HEK293T (cell line): Measurements from ENCODE around the gene IZUMO2.

ENCODE experiments used
- CTCF ChIA-PET: fragments of 350-600 bp; formaldehyde crosslinking; extraction: SDS; loops from one replicate; lab custom pipeline; 2021; ENCODE audit warnings: antibody characterized with exemption, inconsistent platforms; lab: Yijun Ruan, JAX
- POLR2A ChIA-PET: fragments of 350-600 bp; formaldehyde crosslinking; extraction: SDS; loops from one replicate; lab custom pipeline; 2020; ENCODE audit warnings: antibody characterized with exemption, inconsistent platforms; lab: Yijun Ruan, JAX
- DNase-seq: peaks from one replicate; pipeline ENCODE4 v3.0.0; 2012; ENCODE audit warnings: mixed read lengths; ENCODE audit errors: extremely low spot score
- ARNT ChIP-seq: fragments of 450-650 bp; IDR thresholded peaks from 2 replicates; pipeline ENCODE4 v1.6.1; 2017; ENCODE audit warnings: mild to moderate bottlenecking
- BHLHE40 ChIP-seq: fragments of 450-650 bp; IDR thresholded peaks from 2 replicates; pipeline ENCODE4 v1.6.1; 2016; ENCODE audit warnings: mild to moderate bottlenecking, moderate library complexity, borderline replicate concordance
- CTBP1 ChIP-seq: fragments of 450-650 bp; IDR thresholded peaks from 2 replicates; pipeline ENCODE4 v1.6.1; 2016; ENCODE audit warnings: borderline replicate concordance
- ELF4 ChIP-seq: fragments of 450-650 bp; IDR thresholded peaks from 2 replicates; pipeline ENCODE4 v1.6.1; 2017; ENCODE audit warnings: antibody characterized with exemption
- FOXA1 ChIP-seq: fragments of 450-650 bp; IDR thresholded peaks from 2 replicates; pipeline ENCODE4 v1.6.1; 2016; ENCODE audit warnings: mild to moderate bottlenecking
- FOXK2 ChIP-seq: fragments of 450-650 bp; IDR thresholded peaks from 2 replicates; pipeline ENCODE4 v1.6.1; 2016; ENCODE audit warnings: mild to moderate bottlenecking
- FOXM1 ChIP-seq: fragments of 450-650 bp; IDR thresholded peaks from 2 replicates; pipeline ENCODE4 v1.6.1; 2017; ENCODE audit warnings: mild to moderate bottlenecking, borderline replicate concordance
- HDGF ChIP-seq: fragments of 450-650 bp; IDR thresholded peaks from 2 replicates; pipeline ENCODE4 v1.6.1; 2017; ENCODE audit warnings: antibody characterized with exemption, borderline replicate concordance
- L3MBTL2 ChIP-seq: fragments of 450-650 bp; conservative IDR thresholded peaks from 2 replicates; pipeline ENCODE4 v1.6.1; 2016; ENCODE audit warnings: mild to moderate bottlenecking
- LEF1 ChIP-seq: fragments of 450-650 bp; IDR thresholded peaks from 2 replicates; pipeline ENCODE4 v1.6.1; 2017; ENCODE audit warnings: mild to moderate bottlenecking, borderline replicate concordance
- NFRKB ChIP-seq: fragments of 450-650 bp; IDR thresholded peaks from 2 replicates; pipeline ENCODE4 v1.6.1; 2016; ENCODE audit warnings: mild to moderate bottlenecking, moderate library complexity
- SP1 ChIP-seq: fragments of 450-650 bp; IDR thresholded peaks from 2 replicates; pipeline ENCODE4 v1.6.1; 2017
- SUZ12 ChIP-seq: fragments of 450-650 bp; IDR thresholded peaks from 2 replicates; pipeline ENCODE4 v1.6.1; 2016; ENCODE audit warnings: mild to moderate bottlenecking
- TARDBP ChIP-seq: fragments of 450-650 bp; IDR thresholded peaks from 2 replicates; pipeline ENCODE4 v1.6.1; 2016
- ZNF384 ChIP-seq: fragments of 450-650 bp; IDR thresholded peaks from 2 replicates; pipeline ENCODE4 v1.6.1; 2016
- TF ChIP-seq, protein P1 (sequence below): fragments of 450-650 bp; IDR thresholded peaks from 2 replicates; pipeline ENCODE4 v1.6.1; 2016

The IZUMO2 gene

DNA sequence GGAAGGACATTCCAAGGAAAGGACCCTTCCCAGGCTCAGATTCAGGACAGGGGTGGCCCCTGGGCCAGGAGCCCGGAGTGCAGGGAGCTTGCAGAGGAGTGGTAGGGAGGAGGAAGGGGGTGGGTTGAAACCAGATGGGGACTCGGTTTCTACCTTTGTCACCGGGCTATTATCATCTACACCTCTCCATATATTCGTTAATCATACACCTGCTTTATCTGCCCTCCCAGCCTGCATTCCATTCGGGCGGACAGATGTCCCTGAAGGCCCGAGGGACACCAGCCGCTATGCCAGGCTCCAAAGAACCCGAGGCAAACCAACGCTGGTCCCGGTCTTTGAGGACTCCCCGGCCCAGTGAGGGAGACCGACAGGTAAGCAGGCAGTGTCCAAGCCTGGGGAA, 24.9 kb upstream of the IZUMO2 start:
- ChIA-PET CTCF (no interaction called here), POLR2A (no interaction called here)
- no peak for TF ChIP-seq LEF1
- TF ChIP-seq, protein P1, sequence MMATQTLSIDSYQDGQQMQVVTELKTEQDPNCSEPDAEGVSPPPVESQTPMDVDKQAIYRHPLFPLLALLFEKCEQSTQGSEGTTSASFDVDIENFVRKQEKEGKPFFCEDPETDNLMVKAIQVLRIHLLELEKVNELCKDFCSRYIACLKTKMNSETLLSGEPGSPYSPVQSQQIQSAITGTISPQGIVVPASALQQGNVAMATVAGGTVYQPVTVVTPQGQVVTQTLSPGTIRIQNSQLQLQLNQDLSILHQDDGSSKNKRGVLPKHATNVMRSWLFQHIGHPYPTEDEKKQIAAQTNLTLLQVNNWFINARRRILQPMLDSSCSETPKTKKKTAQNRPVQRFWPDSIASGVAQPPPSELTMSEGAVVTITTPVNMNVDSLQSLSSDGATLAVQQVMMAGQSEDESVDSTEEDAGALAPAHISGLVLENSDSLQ, result no peak
- TF ChIP-seq SUZ12, result no peak
- TF ChIP-seq TARDBP, result no peak
- TF ChIP-seq L3MBTL2, result no peak
- TF ChIP-seq ARNT, result no peak
- no peak for TF ChIP-seq ZNF384
- TF ChIP-seq ELF4, result no peak
- no peak for TF ChIP-seq BHLHE40
- no peak for DNase-seq

DNA sequence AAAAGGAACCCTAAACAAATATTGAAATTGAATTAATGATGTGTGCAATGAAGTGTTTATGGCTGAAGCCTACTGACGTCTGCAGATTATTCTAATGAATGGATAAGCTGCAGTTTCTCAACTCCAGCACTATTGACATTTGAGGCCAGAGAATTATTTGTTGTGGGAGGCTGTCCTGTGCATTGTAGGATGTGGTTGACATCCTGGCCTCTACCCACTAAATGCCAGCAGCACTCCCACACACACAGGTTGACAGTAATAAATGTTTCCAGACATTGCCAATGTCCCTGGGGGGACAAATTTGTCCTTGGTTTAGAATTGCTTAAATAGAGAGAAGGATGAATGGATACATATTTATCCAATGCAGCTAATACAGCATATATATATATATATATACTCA, 21.1 kb upstream of the IZUMO2 start:
- no peak for DNase-seq
- ChIA-PET CTCF (interaction anchor here (0.7 kb wide), 1 partner anchor 11 kb away, joined by 5 read pairs; no protein-coding TSS in a partner anchor), POLR2A (no interaction called here)
- TF ChIP-seq NFRKB, result no peak
- no peak for TF ChIP-seq LEF1
- no peak for TF ChIP-seq ELF4
- TF ChIP-seq CTBP1, result no peak
- no peak for TF ChIP-seq ARNT
- no peak for TF ChIP-seq SUZ12
- no peak for TF ChIP-seq HDGF
- TF ChIP-seq FOXM1, result no peak
- TF ChIP-seq ZNF384, result no peak
- no peak for TF ChIP-seq L3MBTL2
- no peak for TF ChIP-seq TARDBP
- TF ChIP-seq BHLHE40, result no peak
- no peak for TF ChIP-seq SP1
- no peak for TF ChIP-seq FOXA1
- TF ChIP-seq, protein P1, result no peak
- TF ChIP-seq FOXK2, result no peak

DNA sequence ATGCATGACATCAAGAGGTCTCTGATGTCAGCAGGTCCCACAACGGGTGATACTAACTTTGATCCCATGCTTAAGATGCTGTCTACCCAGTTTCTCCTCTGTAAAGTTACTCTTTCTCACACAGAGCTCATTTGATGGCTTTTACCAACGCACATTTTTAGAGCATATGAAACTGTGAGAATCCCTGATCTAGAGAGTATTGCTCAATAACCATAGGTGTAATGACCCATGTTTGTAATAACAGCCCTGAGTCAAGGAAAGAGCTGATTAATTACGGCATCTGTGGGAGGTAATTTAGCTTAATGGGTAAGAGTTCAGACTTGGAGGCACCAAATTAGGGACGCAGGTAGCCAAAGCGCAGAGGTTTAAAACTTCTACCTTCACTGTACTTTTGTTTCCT, 18.0 kb upstream of the IZUMO2 start:
- no peak for DNase-seq
- TF ChIP-seq TARDBP (no peak), FOXA1 (no peak), HDGF (no peak), CTBP1 (no peak), ZNF384 (no peak), BHLHE40 (no peak), FOXK2 (no peak), NFRKB (no peak), SUZ12 (no peak), ARNT (no peak)
- TF ChIP-seq, protein P1, result no peak
- CTCF ChIA-PET, result no interaction called here

DNA sequence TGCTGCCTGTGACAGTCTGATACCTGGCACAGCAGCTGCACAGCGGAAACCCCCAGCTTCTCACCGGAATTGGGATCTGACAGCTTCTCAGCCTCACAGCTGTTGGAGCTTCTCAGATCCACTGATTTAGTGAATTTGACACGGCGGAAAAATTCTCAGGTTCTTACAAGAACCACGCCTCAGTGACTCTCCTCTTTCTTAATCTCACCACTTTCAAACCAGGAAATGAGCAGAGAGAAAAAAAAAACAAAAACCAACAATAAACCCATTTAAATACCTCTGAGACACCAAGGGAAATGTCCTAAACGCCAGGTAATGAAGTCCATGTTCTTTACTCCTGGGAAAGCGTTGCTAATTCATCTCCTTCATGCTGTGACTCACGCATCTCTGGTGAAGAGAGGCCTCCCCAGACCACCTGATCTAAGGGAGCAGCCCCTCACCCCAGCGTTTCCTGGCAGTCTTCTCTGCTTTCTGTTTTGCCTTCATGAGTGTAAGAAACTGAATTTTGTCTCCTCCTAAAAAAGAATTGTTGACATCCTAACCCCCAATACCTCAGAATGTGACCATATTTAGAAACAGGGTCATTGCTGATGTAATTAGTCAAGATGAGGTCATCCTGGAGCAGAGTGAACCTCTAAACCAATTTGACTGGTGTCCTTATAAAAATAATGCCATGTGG, 15.9 kb upstream of the IZUMO2 start:
- TF ChIP-seq, protein P1, result no peak
- TF ChIP-seq BHLHE40, result no peak
- no peak for TF ChIP-seq CTBP1
- TF ChIP-seq HDGF, result no peak
- no peak for TF ChIP-seq FOXM1
- no peak for TF ChIP-seq NFRKB
- TF ChIP-seq LEF1, result no peak
- no peak for TF ChIP-seq TARDBP
- no peak for TF ChIP-seq FOXK2
- no peak for TF ChIP-seq ZNF384
- no peak for TF ChIP-seq SUZ12
- no peak for TF ChIP-seq SP1
- ChIA-PET CTCF (no interaction called here), POLR2A (interaction anchor here (1.0 kb wide), 1 partner anchor 133 kb away, joined by 3 read pairs; no protein-coding TSS in a partner anchor)
- DNase-seq, result no peak

More for the DNA sequence above, 18.0 kb upstream of the IZUMO2 start:
- POLR2A ChIA-PET, result no interaction called here

DNA sequence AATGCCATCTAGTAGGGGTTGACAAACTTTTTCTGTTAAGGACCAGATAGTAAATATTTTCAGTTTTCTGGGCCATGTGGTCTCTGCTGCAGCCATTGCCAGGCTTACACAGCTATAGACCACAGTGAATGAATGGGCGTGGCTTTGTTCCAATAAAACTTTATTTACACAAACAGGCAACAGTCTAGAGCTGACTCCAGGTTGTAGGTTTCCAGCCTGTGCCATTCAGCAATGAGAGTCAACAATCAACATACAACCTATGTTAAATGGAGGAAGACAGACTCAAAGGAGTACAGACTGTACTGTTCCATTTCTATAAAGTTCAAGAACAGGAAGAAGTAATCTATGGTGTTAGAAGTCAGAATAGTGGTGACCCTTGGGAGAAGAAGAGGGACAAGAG, 15.2 kb upstream of the IZUMO2 start:
- no peak for DNase-seq
- no peak for TF ChIP-seq L3MBTL2
- TF ChIP-seq HDGF, result no peak
- TF ChIP-seq SP1, result no peak
- TF ChIP-seq NFRKB, result no peak
- no peak for TF ChIP-seq FOXA1
- ChIA-PET POLR2A (interaction anchor here (1.0 kb wide), 1 partner anchor 134 kb away, joined by 3 read pairs; no protein-coding TSS in a partner anchor), CTCF (no interaction called here)

DNA sequence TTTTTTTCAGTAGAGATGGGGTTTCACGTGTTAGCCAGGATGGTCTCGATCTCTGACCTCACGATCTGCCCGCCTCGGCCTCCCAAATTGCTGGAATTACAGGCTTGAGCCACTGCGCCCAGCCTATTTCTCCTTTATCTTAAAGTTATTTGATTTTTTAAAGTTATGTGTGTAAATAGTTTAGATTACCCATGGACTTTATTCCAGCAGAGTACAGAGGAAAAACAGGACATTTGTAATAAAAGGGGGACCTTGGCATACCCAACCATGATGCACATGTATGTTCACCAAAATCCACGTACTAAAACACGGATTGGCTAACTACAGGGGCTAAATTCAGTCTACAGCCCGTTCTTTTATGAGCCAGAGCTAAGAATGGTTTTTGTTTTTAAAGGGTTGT, 13.7 kb upstream of the IZUMO2 start:
- ChIA-PET POLR2A (no interaction called here), CTCF (no interaction called here)
- TF ChIP-seq FOXK2 (no peak), SP1 (no peak), HDGF (no peak), CTBP1 (no peak), TARDBP (no peak), NFRKB (no peak), ARNT (no peak), SUZ12 (no peak), BHLHE40 (no peak)
- TF ChIP-seq, protein P1, result no peak
- DNase-seq, result no peak
